Measurements from ENCODE around the gene INO80.

INO80 gene

GRCh38 chr15:40936234-40936708 is 179.8 kb downstream of the INO80 start:
- TF ChIP-seq, protein P1, sequence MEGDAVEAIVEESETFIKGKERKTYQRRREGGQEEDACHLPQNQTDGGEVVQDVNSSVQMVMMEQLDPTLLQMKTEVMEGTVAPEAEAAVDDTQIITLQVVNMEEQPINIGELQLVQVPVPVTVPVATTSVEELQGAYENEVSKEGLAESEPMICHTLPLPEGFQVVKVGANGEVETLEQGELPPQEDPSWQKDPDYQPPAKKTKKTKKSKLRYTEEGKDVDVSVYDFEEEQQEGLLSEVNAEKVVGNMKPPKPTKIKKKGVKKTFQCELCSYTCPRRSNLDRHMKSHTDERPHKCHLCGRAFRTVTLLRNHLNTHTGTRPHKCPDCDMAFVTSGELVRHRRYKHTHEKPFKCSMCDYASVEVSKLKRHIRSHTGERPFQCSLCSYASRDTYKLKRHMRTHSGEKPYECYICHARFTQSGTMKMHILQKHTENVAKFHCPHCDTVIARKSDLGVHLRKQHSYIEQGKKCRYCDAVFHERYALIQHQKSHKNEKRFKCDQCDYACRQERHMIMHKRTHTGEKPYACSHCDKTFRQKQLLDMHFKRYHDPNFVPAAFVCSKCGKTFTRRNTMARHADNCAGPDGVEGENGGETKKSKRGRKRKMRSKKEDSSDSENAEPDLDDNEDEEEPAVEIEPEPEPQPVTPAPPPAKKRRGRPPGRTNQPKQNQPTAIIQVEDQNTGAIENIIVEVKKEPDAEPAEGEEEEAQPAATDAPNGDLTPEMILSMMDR (IDR thresholded peaks at IDR 0.05) = no peak

- TF ChIP-seq, protein P1 (IDR thresholded peaks at IDR 0.05) = no peak
Measured at GRCh38 chr15:40934457-40934856, 181.6 kb downstream of the INO80 start.

DNA sequence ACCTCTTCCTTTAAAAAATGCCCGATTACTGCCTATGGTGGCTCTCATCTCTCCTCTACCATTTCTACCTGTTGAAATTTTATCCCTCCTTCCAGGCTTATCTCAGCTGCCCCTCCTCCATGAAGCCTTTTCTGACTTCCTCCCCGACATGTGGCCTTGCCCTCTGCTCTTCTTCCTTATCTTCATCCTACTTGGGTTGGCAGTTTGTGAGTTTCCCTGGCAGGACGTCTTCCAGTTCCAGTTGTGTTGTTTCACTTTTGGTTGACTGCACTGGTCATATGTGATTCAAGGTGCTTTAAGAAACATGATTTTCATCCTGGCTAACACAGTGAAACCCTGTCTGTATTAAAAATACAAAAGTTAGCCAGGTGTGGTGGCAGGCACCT is 182.6 kb downstream of the INO80 start:
- TF ChIP-seq, protein P1 (IDR thresholded peaks at IDR 0.05) = no peak

DNA sequence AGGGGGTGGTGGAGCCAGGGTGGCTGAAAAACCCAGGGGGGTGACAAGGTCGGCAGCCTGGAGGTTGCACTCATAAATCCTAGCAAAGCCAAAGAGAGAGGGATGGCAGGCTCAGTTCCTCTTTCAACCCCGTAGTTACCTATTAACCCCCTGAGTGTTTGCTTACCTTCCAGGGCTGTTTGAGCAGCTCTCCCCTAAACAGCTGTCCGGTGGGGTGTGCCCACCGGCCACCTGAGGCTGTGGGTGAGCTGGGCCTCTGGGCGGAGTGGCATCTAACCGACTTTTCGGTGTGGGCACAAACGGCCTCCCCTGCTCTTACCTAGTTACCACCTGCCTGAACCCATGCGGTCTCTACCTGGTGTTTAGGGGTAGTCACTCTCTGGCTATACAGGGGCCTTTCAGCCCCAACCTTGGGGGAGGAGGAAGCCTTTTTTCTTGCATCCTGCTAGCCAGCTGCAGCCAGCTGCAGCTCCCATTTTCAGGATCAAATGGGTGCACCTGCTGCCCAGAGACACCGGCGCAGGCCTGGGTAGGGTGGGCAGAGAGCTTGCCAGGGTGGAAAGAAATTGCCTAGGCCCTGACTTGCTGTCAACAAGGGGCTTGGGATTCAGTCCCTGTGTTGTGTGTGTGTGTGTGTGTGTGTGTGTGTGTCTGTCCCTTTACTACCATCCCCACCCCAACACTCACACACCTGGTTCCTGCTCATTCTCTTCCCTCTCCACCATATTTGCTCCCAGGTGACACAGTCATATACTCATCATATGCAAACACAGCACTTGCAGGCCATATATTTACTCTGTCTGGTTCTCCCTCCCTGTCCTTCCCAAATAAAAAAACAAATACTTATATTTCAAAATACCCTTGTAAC is 183.2 kb downstream of the INO80 start:
- TF ChIP-seq, protein P1 (IDR thresholded peaks at IDR 0.05) = no peak

DNA sequence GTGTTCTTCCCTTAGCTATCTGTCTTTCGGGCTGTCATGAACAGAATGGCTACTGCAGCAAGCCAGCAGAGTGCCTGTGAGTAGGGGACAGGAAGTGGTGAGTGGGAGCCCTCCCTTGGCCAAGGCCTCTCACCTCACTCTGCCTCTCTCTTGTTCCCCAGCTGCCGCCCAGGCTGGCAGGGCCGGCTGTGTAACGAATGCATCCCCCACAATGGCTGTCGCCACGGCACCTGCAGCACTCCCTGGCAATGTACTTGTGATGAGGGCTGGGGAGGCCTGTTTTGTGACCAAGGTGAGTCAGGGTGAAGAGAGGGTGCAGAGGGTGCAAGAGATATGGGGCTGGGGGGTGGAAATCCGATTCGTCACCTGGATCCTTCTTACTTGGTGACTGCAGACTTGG is 183.9 kb downstream of the INO80 start:
- TF ChIP-seq, protein P1 (IDR thresholded peaks at IDR 0.05) = no peak

DNA sequence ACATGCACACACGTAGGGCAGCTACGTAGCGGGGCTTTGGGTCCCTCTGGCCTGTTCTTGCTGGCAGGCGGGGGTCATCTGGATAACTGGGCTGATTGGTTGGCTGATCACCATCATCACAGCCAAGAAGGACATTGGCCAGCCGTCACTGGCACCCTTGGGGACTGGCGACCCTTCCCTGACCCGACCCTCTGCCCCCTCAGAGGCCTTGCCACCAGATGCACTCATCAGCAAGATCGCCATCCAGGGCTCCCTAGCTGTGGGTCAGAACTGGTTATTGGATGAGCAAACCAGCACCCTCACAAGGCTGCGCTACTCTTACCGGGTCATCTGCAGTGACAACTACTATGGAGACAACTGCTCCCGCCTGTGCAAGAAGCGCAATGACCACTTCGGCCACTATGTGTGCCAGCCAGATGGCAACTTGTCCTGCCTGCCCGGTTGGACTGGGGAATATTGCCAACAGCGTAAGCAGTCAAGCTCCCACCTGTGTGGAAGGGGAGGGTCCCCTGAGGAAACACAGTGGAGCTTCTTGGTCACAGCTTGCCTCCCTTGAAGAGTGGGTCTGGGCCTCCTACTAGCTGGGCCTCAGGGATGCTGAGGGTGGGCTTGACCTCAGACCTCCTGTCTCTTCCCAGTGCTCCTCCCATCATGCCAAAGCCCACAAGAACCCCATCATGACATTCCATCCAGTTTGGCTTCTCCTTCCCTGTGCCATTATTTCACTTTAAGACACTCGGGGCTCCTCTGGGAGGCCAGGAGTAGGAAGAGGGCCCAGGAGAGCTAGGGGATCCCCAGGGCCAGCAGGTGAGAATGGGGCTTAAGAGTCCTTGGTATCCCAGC is 184.6 kb downstream of the INO80 start:
- TF ChIP-seq, protein P1 (IDR thresholded peaks at IDR 0.05) = no peak

GRCh38 chr15:40930430-40931299 is 185.4 kb downstream of the INO80 start:
- TF ChIP-seq, protein P1 (IDR thresholded peaks at IDR 0.05) = peak; percentile 85

Data from LNCAP (cell line).